Activated effector memory CD4-positive, alpha-beta T cell treated with anti-CD3 and anti-CD28 coated beads, Interleukin-2, amount 50 U/mL, for 16 hours (primary cell): ENCODE data around the gene HOOK2.
"Not testable (repeated sequence)": the region's sequence is repeated elsewhere in the genome, so short reads cannot be mapped to it uniquely, and the experiment has no call there.

Source experiments
- DNase-seq: peaks from one replicate; pipeline ENCODE4 v3.0.0-alpha.2; 2020

HOOK2 gene, protein sequence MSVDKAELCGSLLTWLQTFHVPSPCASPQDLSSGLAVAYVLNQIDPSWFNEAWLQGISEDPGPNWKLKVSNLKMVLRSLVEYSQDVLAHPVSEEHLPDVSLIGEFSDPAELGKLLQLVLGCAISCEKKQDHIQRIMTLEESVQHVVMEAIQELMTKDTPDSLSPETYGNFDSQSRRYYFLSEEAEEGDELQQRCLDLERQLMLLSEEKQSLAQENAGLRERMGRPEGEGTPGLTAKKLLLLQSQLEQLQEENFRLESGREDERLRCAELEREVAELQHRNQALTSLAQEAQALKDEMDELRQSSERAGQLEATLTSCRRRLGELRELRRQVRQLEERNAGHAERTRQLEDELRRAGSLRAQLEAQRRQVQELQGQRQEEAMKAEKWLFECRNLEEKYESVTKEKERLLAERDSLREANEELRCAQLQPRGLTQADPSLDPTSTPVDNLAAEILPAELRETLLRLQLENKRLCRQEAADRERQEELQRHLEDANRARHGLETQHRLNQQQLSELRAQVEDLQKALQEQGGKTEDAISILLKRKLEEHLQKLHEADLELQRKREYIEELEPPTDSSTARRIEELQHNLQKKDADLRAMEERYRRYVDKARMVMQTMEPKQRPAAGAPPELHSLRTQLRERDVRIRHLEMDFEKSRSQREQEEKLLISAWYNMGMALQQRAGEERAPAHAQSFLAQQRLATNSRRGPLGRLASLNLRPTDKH

DNA sequence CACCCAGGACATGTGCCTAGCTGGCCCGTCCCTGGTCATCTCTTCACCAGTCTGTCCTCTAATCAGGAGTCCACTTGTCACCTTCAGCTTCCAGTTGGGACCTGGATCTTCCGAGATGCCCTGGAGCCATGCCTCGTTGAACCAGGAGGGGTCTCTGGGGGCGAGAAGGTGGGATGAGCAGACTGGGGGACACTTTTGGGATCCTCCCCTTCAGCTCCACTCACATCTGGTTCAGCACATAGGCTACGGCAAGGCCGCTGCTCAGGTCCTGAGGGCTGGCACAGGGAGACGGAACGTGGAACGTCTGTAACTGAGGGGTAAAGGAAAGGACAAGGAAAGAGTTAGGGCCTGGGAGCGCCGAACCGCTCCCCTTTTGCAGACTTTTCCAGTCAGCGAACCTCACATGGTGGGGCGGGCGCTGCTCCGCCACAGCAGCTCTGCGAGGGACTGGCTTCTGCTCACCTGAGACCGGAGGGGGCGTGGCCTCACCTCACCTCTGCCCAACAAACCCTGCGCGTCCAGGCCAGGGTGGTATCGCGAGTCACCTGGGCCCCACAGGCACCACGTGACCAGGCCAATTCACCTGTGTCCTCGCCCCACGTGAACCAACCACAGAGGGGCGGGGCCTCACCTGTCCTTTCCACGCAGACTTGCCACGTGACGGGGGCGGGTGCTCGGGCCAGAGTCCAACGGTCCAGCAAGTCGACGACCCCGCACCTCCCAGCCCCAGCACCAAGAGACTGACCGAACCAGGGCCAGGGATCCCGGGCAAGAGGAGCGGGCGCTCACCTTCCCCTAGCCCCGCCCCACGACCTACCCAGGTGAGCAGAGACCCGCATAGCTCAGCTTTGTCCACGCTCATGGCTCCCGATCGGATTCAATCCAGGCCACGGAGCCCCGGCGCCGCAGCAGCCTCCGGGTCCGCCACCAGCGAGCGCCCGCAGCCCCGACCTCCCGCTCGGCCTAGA lies at the start of gene HOOK2:
TSS of gene HOOK2 (minus strand) at position 965 of the 968 bp plus-strand sequence. CDS start at position 862, 103 bp downstream.
- DNase-seq = peak; percentile 80

DNA sequence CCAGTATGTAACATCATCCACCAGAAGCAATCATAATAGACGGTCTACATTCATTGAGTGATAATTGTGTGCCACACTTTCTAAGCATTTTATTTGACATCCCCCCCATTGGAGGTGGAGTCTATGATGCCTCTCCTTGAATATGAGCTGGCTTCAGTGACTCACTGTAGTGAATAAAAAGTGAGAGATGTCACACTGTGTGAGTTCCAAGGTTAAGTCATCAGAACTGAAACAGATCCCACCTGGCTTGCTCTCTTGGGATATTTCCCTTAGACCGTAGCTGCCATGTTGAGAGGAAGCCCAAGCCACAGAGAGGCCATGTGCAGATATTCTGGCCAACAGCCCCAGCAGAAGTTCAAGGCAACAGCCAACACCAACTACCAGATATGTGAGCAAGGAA lies 46.4 kb upstream of the HOOK2 start:
- no peak for DNase-seq

DNA sequence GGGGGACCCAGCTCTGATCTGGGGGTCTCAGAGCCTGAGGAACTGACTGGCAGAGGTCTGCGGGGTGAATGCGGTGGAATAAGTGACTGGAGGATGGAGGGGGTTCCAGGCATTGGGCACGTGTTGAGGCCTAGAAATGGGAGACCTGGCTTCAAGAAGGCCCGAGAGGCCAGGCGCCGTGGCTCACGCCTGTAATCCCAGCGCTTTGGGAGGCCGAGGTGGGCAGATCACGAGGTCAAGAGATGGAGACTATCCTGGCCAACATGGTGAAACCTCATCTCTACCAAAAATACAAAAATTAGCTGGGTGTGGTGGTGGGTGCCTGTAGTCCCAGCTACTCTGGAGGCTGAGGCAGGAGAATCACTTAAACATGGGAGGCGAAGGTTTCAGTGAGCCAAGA lies 42.5 kb upstream of the HOOK2 start:
- DNase-seq = not testable (repeated sequence)

DNA sequence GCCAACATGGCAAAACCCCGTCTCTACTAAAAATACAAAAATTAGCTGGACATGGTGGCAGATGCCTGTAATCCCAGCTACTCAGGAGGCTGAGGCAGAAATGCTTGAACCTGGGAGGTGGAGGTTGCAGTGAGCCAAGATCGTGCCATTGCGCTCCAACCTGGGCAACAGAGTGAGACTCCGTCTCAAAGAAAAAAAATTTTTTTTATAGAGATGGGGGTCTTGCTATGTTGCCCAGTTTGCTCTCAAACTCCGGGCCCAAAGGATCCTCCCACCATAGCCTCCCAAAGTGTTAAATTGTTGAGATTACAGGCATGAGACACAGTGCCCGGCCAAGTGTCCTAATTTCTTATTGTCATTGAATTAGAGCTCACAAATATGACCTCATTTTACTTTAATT lies 41.8 kb upstream of the HOOK2 start:
- not testable (repeated sequence) for DNase-seq

DNA sequence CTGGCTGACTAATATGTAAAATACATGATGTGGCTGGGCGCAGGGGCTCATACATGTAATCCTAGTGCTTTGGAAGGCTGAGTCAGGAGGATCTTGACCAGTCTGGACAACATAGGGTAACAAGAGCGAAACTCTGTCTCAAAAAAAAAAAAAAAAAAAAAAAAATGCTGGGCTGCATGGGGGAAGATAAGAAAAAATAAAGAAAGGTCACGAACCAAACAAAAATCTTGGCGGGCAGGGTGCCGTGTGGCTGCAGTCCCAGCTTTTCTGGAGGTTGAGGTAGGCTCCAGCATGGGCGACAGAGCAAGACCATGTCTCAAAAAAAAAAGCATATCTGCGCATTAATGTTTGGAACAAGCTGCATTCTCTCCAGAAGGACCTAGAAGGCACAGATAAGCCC lies 39.7 kb upstream of the HOOK2 start:
- no peak for DNase-seq

DNA sequence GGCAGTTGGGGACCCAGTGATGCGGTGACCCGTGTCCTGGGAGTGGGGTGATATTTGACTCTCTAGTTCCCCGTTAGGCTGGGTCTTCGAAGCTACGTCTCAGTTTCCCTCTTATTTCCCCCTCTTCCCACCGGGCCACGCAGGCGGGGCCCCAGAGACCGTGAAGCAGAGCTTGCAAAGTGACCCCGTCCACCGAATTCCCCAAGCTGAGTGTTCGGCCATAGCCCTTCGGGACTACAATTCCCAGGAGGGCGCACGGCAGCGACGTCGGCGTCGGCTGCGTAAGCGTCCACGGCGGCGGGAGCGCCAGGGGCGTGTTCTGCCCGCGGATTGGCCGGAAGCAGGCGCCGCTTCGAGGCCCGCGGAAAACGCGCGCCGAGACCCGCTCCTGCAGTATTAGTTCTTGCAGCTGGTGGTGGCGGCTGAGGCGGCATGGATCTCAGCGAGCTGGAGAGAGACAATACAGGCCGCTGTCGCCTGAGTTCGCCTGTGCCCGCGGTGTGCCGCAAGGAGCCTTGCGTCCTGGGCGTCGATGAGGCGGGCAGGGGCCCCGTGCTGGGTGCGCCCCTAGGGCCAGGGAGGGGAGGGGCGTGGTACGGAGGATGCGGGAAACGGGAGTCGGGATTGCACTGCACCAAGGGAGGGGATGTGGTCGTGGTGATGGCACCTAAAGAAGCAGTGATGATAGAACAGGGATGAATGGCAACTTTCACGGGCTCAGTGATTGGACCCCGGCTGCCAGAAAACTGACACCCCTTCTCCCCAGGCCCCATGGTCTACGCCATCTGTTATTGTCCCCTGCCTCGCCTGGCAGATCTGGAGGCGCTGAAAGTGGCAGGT lies 31.1 kb upstream of the HOOK2 start, which contains the start of gene RNASEH2A:
TSS of gene RNASEH2A (plus strand) at position 343 of the 840 bp plus-strand sequence. CDS start at position 433, 90 bp downstream.
- peak; percentile 95 for DNase-seq

DNA sequence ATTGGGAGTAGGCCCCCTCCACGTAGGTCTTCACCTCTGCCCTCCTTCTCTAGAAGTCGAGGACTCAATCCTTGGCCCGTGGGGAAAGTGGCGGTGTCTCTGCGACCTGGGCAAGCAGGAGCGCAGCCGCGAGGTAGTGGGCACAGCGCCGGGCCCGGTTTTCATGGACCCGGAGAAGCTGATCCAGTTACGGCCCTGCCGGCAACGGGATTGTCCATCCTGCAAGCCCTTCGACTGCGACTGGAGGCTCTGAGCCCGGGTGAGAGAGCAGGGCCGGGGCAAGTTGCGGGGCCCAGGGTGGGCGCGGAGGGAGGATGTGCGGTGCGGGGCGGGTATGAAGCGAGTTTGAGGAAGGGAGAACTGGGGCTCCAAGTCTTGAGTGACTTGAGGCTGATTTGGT lies 28.7 kb upstream of the HOOK2 start:
- no peak for DNase-seq

DNA sequence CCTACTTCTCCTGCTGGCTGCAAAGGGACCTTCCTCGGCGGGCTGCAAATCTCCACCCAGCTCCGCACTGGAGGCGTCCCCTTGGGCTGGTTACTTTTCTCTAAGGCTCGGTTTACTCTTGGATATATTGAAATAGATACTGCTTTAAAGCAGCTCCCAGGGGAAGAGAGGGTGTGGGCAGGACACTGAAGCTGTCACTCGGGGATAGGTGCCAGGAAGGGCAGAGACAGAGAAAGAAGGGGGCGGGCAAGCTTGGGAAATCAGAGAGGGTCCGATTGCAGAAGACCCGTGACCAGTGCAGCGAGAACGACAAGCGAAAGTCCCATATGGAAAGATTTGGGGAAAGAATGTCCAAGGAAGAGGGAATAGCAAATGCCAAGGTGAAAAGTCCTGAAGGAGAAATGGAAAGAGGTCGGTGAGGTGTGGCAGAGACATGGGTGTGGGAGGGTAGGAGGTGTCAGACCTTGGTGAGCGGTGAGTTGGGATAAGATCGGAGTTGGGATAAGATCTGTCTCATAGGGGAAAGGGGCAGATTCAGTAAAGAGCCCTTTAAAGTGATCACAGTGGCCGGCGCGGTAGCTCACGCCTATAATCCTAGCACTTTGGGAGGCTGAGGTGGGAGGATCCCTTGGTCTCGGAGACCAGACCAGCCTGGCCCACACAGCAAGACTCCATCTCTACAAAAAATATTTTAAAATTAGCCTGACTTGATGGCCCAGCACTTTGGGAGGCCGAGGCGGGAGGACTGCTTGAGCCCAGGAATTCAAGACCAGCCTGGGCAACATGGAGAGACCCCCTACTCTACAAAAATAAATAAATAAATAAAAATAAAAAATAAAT lies 27.1 kb upstream of the HOOK2 start:
- no peak for DNase-seq

DNA sequence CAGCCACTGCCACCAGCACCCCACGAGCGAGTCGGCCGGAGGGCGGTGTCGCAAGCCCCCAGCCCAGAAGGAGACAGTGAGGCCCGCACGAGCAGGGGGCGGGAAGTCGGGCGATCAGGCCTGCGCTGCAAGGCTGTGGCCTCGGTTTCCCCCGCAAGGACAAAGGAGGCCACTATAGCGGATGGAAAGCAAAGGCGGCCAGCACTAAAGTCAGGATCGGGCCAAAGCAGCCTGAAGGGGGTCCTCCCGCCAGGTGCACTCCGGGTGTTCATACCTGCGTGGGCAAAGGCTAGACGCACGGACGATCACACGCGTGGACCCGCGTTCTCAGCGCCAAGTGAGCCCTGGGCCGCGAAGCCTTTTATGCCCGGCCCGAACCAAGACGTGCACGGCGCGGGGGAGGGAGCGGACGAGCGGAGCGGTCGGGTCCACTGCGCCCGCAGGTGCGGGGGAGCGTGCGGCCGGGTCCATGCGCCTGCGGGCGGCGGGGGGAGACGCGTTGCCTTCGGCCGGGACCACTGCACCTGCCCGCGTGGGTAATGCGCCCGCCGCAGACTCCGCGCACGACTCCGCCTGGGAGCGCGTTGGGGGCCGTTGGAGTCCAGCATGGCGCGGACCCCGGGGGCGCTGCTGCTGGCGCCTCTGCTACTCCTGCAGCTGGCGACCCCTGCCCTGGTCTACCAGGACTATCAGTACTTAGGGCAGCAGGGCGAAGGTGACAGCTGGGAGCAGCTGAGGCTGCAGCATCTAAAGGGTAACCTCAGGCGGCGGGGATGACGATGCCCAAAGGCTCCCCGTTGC lies 26.3 kb upstream of the HOOK2 start, which contains the start of the genes PRDX2 and THSD8:
TSS of gene PRDX2 (minus strand) at position 335 of the 801 bp plus-strand sequence. CDS start 539 bp downstream, outside the sequence.
TSS of gene THSD8 (plus strand) at position 604 of the 801 bp plus-strand sequence. CDS start at position 607, 3 bp downstream.
- peak; percentile 90 for DNase-seq

DNA sequence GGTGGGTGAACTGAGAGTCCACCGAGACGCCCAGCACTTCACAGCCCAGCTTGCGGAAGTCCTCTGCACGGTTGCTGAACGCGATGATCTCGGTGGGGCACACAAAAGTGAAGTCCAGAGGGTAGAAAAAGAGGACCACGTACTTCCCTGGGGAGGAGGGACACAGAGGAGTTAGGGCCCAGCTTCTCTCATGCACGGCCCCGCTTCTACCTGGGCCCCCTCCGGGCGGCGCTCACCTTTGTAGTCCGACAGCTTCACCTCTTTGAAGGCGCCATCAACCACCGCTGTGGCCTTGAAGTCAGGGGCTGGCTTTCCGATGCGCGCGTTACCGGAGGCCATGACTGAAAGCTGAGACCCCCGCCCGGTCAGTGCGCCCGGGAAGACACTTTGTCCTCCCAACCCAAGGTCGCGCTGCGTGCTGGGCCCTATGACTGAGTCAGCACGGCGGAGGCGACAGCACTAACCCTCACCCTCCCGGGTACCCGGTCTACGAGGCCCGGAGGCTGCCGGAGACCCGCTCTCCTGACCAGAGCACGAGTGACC lies 25.6 kb upstream of the HOOK2 start:
- peak; percentile 73 for DNase-seq

DNA sequence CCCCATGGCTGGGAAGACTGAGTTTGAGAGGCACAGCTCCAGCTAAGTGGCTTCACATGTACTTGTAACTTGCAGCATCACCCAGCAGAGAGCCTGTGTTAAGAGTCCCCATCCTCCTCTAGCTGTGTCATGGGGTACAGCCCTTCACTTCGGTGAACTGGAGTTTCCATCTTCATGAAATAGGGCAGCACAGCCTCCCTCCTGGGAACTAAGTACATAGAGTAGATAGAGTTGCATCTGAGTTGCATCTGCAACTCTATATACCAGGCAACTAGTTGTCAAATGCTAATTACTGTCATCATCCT lies 25.1 kb upstream of the HOOK2 start:
- DNase-seq = no peak

DNA sequence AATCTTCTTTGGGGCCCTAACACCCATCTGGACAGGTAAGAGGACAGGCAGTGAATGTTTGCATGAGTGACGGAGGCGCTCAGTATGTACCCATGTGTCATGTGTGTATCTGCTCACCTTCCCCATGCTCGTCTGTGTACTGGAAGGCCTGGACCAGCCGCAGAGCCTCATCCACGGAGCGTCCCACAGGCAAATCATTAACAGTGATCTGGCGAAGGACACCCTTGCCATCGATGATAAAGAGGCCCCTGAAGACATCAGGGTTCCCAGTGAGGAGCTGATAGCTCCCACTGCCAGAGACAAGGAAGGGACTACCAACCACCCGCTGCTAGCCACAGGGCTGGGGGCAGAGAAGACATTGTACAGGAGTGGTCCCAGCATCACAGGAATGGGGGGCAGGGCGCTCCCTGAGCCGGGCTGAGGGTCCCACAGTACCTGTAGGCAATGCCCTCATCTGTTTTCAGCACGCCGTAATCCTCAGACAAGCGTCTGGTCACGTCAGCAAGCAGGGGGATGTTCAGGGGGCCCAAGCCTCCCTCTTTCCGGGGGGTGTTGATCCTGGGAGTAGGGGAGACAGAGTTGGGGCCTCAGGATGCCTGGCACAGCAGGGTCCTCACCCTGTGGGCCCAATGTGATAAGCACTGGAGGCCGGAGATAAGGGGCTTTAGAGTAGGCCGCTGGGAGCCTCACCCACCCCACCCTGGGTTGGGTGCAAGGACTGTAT lies 24.6 kb upstream of the HOOK2 start:
- no peak for DNase-seq

DNA sequence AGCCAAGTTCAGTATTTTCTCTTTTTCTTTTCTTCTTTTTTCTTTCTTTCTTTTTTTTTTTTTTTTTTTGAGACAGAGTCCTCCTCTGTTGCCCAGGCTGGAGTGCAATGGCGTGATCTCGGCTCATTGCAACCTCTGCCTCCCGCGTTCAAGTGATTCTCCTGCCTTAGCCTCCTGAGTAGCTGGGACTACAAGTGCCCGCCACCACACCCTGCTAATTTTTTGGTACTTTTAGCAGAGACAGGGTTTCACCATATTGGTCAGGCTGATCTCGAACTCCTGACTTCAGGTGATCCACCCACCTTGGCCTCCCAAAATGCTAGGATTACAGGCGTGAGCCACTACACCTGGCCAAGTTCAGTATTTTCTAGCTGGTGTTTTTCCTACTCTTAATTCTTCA lies 22.3 kb upstream of the HOOK2 start:
- not testable (repeated sequence) for DNase-seq

DNA sequence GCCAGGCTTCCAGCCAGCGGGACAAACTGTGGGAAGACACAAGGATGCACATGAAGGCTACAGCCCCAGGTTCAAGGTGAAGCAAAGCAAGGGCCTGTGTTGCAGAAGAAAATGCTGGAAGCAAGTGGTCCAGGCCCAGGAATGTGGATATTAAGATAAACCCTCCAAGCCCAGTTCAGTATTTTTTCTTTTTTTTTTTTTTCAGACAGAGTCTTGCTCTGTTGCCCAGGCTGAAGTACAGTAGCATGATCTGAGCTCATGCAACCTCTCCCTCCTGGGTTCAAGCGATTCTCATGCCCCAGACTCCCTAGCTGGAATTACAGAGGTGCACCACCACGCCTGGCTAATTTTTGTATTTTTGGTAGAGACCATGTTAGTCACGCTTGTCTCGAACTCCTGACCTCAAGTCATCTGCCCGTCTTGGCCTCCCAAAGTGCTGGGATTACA lies 21.8 kb upstream of the HOOK2 start:
- DNase-seq = no peak

DNA sequence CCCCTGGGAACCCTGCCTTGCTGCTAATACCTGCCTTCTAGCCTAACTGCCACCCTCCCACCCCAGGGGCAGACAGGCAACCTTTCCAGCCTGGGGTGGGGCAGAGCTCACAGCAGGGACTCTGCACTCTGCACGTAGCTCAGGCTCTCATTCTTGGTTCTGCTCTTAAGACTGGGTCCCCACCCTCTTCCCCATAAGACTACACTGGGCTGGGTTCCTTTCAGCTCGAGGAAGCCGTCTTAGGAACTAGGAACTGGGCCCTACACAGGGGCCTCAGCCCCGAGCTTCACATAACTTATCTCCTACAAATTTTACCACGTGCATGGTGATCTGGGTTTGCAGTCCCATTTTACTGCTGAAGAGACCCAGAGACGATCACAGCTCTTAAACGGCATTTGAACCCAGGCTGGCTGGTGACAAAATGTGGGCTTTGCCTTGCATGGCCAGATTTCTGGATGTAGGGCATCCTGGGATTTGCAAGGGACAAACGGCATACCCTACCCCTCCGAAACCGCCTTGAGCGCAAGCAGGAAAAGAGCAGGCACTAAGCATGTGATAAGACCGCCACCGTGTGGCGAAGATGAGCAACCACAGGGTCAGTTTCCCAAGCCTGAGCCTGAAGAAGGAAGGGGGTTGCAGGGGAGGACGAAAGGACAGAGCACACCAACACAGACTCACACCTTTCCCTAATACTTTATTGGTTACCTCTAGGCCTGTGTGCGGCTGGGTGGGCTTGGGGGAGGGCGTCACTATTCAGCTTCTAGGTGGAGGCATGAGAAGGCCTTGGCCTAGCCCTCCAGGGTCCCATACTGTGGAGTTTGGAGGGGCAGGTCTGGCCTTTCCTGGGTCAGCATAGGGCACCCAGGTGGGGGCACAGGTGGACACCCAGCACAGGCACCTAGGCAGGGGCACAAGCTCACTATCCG lies 21.1 kb upstream of the HOOK2 start:
- peak; percentile 91 for DNase-seq

DNA sequence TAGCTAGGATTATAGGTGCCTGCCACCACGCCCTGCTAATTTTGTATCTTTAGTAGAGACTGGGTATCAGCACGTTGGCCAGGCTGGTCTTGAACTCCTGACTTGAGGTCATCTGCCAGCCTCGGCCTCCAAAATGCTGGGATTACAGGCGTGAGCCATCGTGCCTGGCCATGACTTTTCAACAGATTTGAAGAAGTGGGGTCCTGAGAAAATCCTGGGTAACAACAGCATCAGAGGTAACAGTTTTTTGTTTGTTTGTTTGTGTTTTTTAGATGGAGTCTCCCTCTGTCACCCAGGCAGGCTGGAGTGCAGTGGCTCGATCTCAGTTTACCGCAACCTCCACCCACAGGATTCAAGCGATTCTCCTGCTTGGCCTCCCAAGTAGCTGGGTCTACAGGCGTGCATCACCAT lies 19.6 kb upstream of the HOOK2 start:
- DNase-seq = no peak

DNA sequence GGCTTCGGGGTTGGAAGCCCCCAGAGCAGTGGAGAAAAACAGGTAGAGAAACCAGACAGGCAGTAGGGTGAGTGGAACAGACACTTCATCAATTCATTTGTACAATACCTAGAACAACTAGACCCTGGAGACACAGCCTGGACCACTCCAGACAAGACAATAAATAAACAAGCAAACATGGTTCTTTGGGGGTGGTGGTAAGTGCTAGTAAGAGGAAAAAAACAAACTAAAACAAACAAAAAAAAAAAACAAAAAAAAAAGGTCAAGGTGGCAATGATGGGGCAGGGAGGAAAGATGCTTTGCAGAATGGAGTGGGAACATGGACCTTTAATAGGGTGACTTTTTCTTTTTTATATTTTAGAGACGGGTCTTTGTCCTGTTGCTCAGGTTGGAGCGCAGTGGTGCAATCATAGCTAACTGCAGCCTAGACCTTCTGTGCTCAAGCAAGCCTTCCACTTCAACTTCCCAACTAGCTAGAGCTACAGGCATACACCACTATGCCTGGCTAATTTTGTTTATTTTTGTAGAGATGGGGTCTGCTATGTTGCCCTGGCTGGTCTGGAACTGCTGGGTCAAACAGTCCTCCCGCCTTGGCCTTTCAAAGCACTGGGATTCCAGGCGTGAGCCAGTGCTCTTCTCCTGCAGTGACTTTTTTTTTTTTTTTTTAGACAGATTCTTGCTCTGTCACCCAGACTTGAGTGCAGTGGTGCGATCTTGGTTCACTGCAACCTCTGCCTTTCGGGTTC lies 19.0 kb upstream of the HOOK2 start:
- DNase-seq = no peak
